Psoas muscle (tissue), 8 donors: ENCODE results near the gene CDC42EP1. TPM values are rescaled to one million over a fixed set of nuclear protein-coding genes. Genes with fewer than 3 reads are reported as not detected.
A peak's percentile ranks its signal among the peaks of the same experiment; 100 is the strongest.
"Not testable (repeated sequence)": the region's sequence is repeated elsewhere in the genome, so short reads cannot be mapped to it uniquely, and the experiment has no call there.

Experiments used
- ATAC-seq, 4 donors: fragments of 200-7000 bp; cut with Tn5 transposase; one replicate each; pipeline ENCODE4 v1.9.1; 2020; ENCODE audit warnings: moderate library complexity in 3 of 4, mild to moderate bottlenecking in 2 of 4
- DNase-seq, 2 donors: peaks; one replicate each; pipeline ENCODE4 v3.0.0-alpha.2; 2020
- H3K27ac ChIP-seq: fragments of 200-600 bp; one replicate; pipeline ENCODE4 v1.8.0; 2022
- H3K27me3 ChIP-seq, 3 donors: fragments of 200-600 bp in 1 of 3; one replicate each; pipeline versions ENCODE4 v1.6.1 to v1.8.0; 2013 to 2022; ENCODE audit warnings: low read length in 2 of 3, mild to moderate bottlenecking in 2 of 3, moderate library complexity in 1 of 3; ENCODE audit not compliant: insufficient read depth in 3 of 3
- H3K36me3 ChIP-seq, 2 donors: fragments of 200-600 bp in 1 of 2; one replicate each; pipeline versions ENCODE4 v1.6.1 to v1.8.0; 2013 to 2022; ENCODE audit warnings: low read depth in 1 of 2, mild to moderate bottlenecking in 1 of 2, moderate library complexity in 1 of 2; ENCODE audit not compliant: insufficient read depth in 1 of 2
- H3K4me1 ChIP-seq: fragments of 200-600 bp; one replicate; pipeline ENCODE4 v1.8.0; 2022
- H3K4me3 ChIP-seq: fragments of 200-600 bp; one replicate; pipeline ENCODE4 v1.8.0; 2022; ENCODE audit warnings: mild to moderate bottlenecking
- H3K9me3 ChIP-seq: fragments of 200-600 bp; one replicate; pipeline ENCODE4 v1.8.0; 2022
- WGBS, 3 donors: extraction: QIAGEN DNeasy Blood & Tissue Kit; methylation state at CpG; one replicate each; pipeline versions ENCODE4 v1.1.6 to v1.1.7; 2013; 5-methylcytosine and 5-hydroxymethylcytosine counted together
- intact Hi-C, 2 donors: fragments of 100-400 bp; cut with DNase I; formaldehyde crosslinking; loops; one replicate each; pipeline versions ENCODE4 v1.11.0 to v1.14.2; 2022
- polyA plus RNA-seq, 3 donors: library from polyadenylated mRNA; stranded (reverse); fragments of 200-250 nt; gene quantifications; one replicate each; pipeline ENCODE4 v1.2.3, GENCODE V29; 2013
- total RNA-seq, 4 donors: library from RNA; stranded (reverse); fragmentation: NEBNext Ultra II Directional in 2 of 4; extraction: Animal tissue kit (Norgen Biotek cat#: 25700) in 2 of 4; gene quantifications; one replicate each; pipeline versions ENCODE4 v1.2.1 to v1.2.4, GENCODE V29; 2021 to 2023
- TF ChIP-seq, protein P1 (sequence below): fragments of 200-600 bp; IDR thresholded peaks from one replicate; pipeline ENCODE4 v1.8.0; 2022; ENCODE audit warnings: antibody characterized with exemption
- donor health status: healthy with polysubstance abuse.
- donor health status: DM: no; HTN: no; CAD: no; lungs with moderate emphysema.
- donor health status: Bipolar disorder and iron deficiency.
- donor health status: healthy.
- donor health status: DM: yes; HTN: yes; CAD: no.
- donor health status: DM: no; HTN: no; CAD: no.
- donor health status: DM: no; HTN: no; CAD: no.
- donor health status: DM: yes; HTN: yes; CAD: no.

Gene CDC42EP1
- total and polyA plus RNA-seq, 7 donors, result 3.8 to 13.8 (median 6.9) TPM

DNA sequence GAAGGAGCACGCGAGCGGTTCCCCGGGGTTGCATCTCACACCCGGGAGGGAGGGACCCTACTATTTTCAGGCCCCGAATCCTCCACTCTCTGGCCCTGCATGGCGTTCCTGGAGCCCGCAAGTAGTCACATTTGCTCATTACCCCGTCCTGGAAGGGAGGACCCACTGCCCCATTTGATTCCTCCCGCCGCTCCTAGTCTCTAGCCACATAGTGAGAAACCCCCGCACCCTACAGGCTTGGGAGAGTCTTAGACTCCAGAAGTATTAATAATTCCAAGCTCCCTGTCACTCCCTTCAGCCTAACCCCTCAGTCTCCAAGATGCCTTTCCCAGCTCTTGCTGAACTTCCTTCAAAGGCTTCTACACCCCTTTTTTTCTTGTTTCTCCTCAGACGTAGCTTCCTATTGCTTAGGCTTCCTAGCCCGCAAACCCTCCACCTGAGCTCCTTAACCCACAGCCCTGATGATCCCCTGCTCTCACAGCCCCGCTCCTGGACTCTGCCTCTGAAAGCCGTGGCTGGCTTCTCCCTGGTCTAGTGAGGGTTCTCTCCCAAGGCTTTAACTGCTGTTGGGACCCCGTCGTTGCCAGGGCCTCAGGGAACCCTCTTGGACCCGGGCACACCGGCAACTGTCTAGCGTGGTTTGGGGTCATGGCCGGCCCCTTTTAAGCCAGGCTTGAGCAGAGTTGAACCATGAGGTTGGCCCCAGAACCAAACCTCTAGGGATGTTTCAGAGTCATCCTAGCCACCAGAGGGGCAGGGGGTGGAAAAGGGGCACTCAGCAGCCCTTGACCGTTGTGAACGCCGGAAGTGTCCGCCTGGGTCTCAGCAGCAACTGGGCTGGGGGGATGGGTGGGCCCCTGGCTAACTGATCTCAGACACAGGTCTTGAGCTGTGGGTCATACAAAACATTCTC, 49.2 kb downstream of the CDC42EP1 start:
- ATAC-seq (no peak), DNase-seq (no peak)
- 6 to 11% (median 10%) methylated on average over 24 to 26 of the region's 26 CpGs for WGBS, 3 donors
- Histone ChIP-seq H3K9me3 (no peaks in the 10 kb centered on the region), H3K4me3 (peak overlapping the region; percentile 99), H3K27me3 (no peaks in the 10 kb centered on the region), H3K4me1 (peaks cover 24% of the 10 kb centered on the region), H3K27ac (peak overlapping the region; percentile 93), H3K36me3 (peaks cover 0 to 7% of the 10 kb centered on the region in 2 donors)
- intact Hi-C loops, result no loop called here
- TF ChIP-seq, protein P1, sequence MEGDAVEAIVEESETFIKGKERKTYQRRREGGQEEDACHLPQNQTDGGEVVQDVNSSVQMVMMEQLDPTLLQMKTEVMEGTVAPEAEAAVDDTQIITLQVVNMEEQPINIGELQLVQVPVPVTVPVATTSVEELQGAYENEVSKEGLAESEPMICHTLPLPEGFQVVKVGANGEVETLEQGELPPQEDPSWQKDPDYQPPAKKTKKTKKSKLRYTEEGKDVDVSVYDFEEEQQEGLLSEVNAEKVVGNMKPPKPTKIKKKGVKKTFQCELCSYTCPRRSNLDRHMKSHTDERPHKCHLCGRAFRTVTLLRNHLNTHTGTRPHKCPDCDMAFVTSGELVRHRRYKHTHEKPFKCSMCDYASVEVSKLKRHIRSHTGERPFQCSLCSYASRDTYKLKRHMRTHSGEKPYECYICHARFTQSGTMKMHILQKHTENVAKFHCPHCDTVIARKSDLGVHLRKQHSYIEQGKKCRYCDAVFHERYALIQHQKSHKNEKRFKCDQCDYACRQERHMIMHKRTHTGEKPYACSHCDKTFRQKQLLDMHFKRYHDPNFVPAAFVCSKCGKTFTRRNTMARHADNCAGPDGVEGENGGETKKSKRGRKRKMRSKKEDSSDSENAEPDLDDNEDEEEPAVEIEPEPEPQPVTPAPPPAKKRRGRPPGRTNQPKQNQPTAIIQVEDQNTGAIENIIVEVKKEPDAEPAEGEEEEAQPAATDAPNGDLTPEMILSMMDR, result no peak

DNA sequence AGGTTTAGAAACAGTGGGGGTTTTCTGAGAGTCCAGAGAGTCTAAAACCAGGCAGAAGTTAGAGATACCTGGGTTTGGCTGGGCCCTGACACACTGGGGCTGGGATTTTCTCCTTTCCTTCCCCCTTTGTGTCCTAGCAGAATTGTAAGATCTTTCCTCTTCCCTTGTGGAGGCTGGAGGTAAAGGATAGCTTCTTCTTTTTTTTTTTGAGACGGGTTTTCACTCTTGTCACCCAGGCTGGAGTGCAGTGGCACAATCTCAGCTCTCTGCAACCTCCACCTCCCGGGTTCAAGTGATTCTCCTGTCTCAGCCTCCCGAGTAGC, 49.8 kb downstream of the CDC42EP1 start:
- intact Hi-C loops, ATAC-seq: not testable (repeated sequence)
- peaks cover 24% of the 10 kb centered on the region for H3K4me1 ChIP-seq

DNA sequence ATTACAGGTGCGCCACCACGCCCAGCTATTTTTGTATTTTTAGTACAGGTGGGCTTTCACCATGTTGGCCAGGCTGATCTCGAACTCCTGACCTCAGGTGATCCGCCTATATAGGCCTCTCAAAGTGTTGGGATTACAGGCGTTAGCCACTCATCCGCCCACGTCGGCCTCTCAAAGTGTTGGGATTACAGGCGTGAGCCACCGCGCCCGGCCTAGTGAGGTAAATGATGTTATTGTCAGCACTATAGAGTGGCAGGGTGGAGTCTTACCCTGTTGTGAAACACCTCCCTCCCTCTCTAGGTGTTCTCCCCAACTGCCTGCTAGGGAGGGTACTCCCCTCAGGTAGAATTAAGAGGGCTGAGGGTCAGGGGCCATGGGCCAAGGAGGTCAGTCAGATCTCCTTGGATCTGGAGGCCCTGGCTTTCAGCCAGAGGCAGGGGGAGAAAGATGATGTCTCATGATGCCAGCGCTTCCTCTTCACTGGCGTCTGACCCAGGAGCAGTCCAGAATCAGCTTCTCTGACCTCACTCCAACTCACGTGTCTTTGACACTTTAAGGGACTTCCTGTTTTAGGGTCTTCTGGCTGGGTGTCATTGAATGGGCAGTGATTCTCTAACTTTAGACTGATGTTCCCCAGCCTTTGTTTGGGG, 50.3 kb downstream of the CDC42EP1 start:
- DNase-seq (no peak), ATAC-seq (no peak)
- Histone ChIP-seq H3K27me3 (no peaks in the 10 kb centered on the region), H3K4me3 (no peak overlapping the region), H3K27ac (no peak overlapping the region), H3K4me1 (peaks cover 24% of the 10 kb centered on the region), H3K36me3 (peaks cover 0 to 18% of the 10 kb centered on the region in 2 donors), H3K9me3 (no peaks in the 10 kb centered on the region)
- intact Hi-C loops, result no loop called here
- TF ChIP-seq, protein P1, result no peak
- 82 to 88% (median 84%) methylated on average over 15 of the region's 15 CpGs for WGBS, 3 donors

More for the DNA sequence above, 49.8 kb downstream of the CDC42EP1 start:
- peaks cover 0 to 14% of the 10 kb centered on the region in 2 donors for H3K36me3 ChIP-seq
- not testable (repeated sequence) for H3K9me3 ChIP-seq, H3K27me3 ChIP-seq, DNase-seq, H3K27ac ChIP-seq
- H3K4me3 ChIP-seq, result peak overlapping the region; percentile 99
- 78 to 88% (median 83%) methylated on average over 3 of the region's 3 CpGs for WGBS, 3 donors

DNA sequence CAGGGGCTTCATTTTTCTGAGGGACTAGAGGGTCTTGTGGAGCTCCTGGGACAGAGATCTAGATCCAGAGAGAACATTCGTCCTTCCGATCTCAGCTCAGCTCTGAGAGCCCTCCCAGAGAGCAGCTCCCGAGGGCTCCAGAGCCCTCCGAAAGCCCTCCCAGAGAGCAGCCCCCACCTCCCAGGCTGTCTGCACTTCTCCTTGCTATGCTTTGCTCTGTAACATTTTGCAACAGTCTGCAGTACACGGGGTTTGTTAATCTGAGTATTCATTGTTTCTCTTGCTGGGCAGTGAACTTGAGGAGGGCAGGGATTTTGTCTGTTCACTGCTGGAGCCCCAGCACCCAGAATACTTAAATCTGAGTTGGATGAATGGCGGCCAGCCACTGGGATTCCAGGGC, 50.9 kb downstream of the CDC42EP1 start:
- WGBS, 3 donors, result 65 to 84% (median 68%) methylated on average over 6 of the region's 6 CpGs
- Histone ChIP-seq H3K4me3 (no peak overlapping the region), H3K9me3 (no peaks in the 10 kb centered on the region), H3K27ac (no peak overlapping the region), H3K36me3 (peaks cover 0 to 23% of the 10 kb centered on the region in 2 donors), H3K4me1 (peaks cover 24% of the 10 kb centered on the region), H3K27me3 (no peaks in the 10 kb centered on the region)
- DNase-seq, result no peak
- intact Hi-C loops, result no loop called here
- TF ChIP-seq, protein P1, result no peak
- ATAC-seq, result no peak
